Gastroesophageal sphincter (tissue), 4 donors: ENCODE data around the gene SNTG2. TPM values are rescaled to one million over a fixed set of nuclear protein-coding genes. Genes with fewer than 3 reads are reported as not detected.

Source experiments
- ATAC-seq: fragments of 150-250 bp; one replicate; pipeline ENCODE4 v1.9.1; 2016; ENCODE audit warnings: mild to moderate bottlenecking, moderate library complexity
- H3K27ac ChIP-seq, 4 donors: fragments of 200-600 bp; sonication (generic) in 3 of 4; 1 replicate in 3 of 4; 2 replicates in 1 of 4; pipeline ENCODE4 v1.5.1; 2016 to 2019
- H3K27me3 ChIP-seq: fragments of 200-600 bp; sonication (generic); one replicate; pipeline ENCODE4 v1.5.1; 2019
- H3K36me3 ChIP-seq, 2 donors: fragments of 200-600 bp; sonication (generic); one replicate each; pipeline ENCODE4 v1.5.1; 2019; ENCODE audit warnings: control low read depth in 1 of 2
- H3K4me1 ChIP-seq, 3 donors: fragments of 200-600 bp; sonication (generic); 1 replicate in 2 of 3; 2 replicates in 1 of 3; pipeline ENCODE4 v1.5.1; 2016 to 2019; ENCODE audit warnings: control low read depth in 2 of 3
- H3K4me3 ChIP-seq, 2 donors: fragments of 200-600 bp; sonication (generic); one replicate each; pipeline ENCODE4 v1.5.1; 2019; ENCODE audit warnings: mild to moderate bottlenecking in 1 of 2, moderate library complexity in 1 of 2
- H3K9me3 ChIP-seq, 3 donors: fragments of 200-600 bp; sonication (generic); one replicate each; pipeline ENCODE4 v1.5.1; 2017 to 2019; ENCODE audit warnings: control low read depth in 2 of 3
- EP300 ChIP-seq: sonication (generic); formaldehyde crosslinking; IDR thresholded peaks from one replicate; pipeline ENCODE4 v1.6.1; 2017; ENCODE audit warnings: antibody characterized with exemption, mild to moderate bottlenecking
- POLR2A ChIP-seq, 2 donors: fragments of 450-650 bp; IDR thresholded peaks; one replicate each; pipeline ENCODE4 v1.6.1; 2017; ENCODE audit warnings: antibody characterized with exemption in 2 of 2, mild to moderate bottlenecking in 2 of 2, moderate library complexity in 1 of 2
- POLR2AphosphoS5 ChIP-seq: sonication (generic); formaldehyde crosslinking; IDR thresholded peaks from one replicate; pipeline ENCODE4 v1.6.1; 2017; ENCODE audit warnings: antibody characterized with exemption
- WGBS, 2 donors: methylation state at CpG; one replicate each; pipeline ENCODE4 v1.1.5; 2018; ENCODE audit warnings: low coverage in 1 of 2; 5-methylcytosine and 5-hydroxymethylcytosine counted together
- total RNA-seq, 4 donors: library from RNA; depleted of rRNA; stranded (reverse); fragments of >200 nt; gene quantifications; one replicate each; pipeline ENCODE4 v1.1.0, GENCODE V29; 2016
- TF ChIP-seq, protein P1 (sequence below), 4 experiments: fragments of 200-600 bp in 2 of 4; fragments of 450-650 bp in 2 of 4; sonication (generic) in 1 of 4; IDR thresholded peaks; one replicate each; pipeline ENCODE4 v1.5.1; 2017 to 2019; ENCODE audit warnings: antibody characterized with exemption in 4 of 4, mild to moderate bottlenecking in 2 of 4, moderate library complexity in 2 of 4

SNTG2 gene
- total RNA-seq, result 1 to 10 TPM; 1.5 to 7.9 (median 4.3) TPM

DNA sequence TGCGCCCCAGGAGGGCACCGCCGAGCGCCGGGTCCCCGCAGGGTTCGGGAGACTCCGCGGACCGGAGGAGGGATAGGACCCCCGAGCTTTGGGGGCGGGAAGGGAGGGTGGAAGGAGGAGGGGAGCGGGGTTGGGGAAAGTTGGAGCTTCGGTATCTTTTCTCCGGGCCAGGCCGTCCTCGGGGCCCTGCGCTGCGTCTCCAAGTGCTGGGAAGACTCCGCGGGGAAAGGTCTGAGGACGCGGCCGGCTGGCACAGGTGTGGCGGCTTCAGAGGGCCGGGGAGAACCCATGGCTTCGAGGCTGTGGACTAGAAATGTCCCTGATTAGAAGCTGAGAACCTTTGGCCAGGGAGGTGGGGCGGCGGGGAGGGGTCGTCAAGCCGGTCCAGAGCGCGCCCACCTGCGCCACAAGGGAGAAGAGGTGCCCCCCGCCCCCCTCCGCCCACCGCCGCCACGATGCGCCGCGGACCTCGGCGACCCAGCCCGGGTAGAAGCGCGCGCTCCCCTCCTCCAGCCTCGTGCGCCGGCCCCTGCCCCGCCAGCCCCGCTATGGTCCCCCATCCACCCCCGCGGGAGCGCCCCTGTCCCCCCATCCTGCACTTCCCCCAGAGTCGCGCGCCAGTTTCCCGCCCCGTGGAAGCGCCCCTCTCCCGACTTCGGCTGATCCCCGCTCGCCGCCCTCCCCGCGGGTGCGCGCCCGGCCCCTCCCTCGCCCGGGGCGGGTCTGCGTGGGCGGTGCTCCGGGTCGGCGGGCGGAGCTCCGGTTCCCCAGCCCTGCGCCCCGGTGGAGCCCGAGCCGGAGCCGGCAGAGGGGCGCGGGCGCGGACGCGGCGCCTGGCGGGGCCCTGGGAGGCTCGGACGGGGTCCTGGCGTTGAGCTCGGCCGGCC, at the start of gene SNTG2:
Gene SNTG2 (plus strand): TSS at position 770 of the 887 bp plus-strand sequence. CDS start 148 bp downstream, outside the sequence.
- Histone ChIP-seq H3K27ac (peak within 1 kb of the TSS in 3 of 4 donors; percentile 19 to 65 (median 47)), H3K4me3 (peak within 1 kb of the TSS; percentile 27 to 61), H3K36me3 (no peaks in the 10 kb centered on the region), H3K9me3 (no peaks in the 10 kb centered on the region), H3K27me3 (peaks cover 87% of the 10 kb centered on the region), H3K4me1 (peaks cover 0 to 24% (median 9%) of the 10 kb centered on the region in 3 donors)
- peak; percentile 72 for ATAC-seq
- TF ChIP-seq POLR2AphosphoS5 (no peak), EP300 (no peak), POLR2A (IDR thresholded peaks at IDR 0.05) (no peak)
- TF ChIP-seq, protein P1, sequence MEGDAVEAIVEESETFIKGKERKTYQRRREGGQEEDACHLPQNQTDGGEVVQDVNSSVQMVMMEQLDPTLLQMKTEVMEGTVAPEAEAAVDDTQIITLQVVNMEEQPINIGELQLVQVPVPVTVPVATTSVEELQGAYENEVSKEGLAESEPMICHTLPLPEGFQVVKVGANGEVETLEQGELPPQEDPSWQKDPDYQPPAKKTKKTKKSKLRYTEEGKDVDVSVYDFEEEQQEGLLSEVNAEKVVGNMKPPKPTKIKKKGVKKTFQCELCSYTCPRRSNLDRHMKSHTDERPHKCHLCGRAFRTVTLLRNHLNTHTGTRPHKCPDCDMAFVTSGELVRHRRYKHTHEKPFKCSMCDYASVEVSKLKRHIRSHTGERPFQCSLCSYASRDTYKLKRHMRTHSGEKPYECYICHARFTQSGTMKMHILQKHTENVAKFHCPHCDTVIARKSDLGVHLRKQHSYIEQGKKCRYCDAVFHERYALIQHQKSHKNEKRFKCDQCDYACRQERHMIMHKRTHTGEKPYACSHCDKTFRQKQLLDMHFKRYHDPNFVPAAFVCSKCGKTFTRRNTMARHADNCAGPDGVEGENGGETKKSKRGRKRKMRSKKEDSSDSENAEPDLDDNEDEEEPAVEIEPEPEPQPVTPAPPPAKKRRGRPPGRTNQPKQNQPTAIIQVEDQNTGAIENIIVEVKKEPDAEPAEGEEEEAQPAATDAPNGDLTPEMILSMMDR (IDR thresholded peaks at IDR 0.05), result no peak
- 0% methylated on average over 18 of the region's 100 CpGs; no CpG with 5 or more reads in 1 of the 2 donors for WGBS, 2 donors

DNA sequence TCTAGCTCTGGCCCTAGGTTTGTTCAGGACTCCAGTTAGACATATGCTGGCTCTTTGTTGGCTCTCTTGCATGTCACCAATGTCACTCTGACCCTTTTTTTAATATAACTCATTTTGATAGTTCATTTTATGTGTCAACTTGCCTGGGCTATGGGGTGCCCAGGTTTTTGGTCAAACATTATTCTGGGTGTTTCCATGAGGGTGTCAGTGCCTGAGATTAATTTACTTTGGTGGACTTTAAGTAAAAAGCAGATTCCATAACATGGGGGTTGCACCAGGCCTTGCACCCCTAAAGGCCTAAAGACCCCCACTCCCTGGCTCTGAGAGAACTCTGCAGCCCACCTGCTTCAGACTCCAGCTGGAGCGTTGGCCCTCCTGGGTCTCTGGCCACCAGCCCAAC, 48.1 kb upstream of the SNTG2 start:
- TF ChIP-seq, protein P1 (IDR thresholded peaks at IDR 0.05), result no peak
- TF ChIP-seq POLR2AphosphoS5 (no peak), EP300 (no peak), POLR2A (IDR thresholded peaks at IDR 0.05) (no peak)
- no peaks in the 10 kb centered on the region for H3K36me3 ChIP-seq
- ATAC-seq, result no peak
- H3K27ac ChIP-seq, result no peak overlapping the region
- peaks cover 0 to 22% (median 0%) of the 10 kb centered on the region in 3 donors for H3K9me3 ChIP-seq
- H3K4me3 ChIP-seq, result no peak overlapping the region
- peaks cover 20% of the 10 kb centered on the region for H3K27me3 ChIP-seq
- H3K4me1 ChIP-seq, result no peaks in the 10 kb centered on the region
- 17 to 40% methylated on average over 1 of the region's 1 CpG for WGBS, 2 donors

GRCh38 chr2:903223-903900, 47.3 kb upstream of the SNTG2 start:
- no peaks in the 10 kb centered on the region for H3K4me1 ChIP-seq
- no peak for ATAC-seq
- no peak for TF ChIP-seq POLR2A (IDR thresholded peaks at IDR 0.05)
- no peak for TF ChIP-seq EP300
- no peak for TF ChIP-seq POLR2AphosphoS5
- TF ChIP-seq, protein P1 (IDR thresholded peaks at IDR 0.05), result no peak
- H3K27ac ChIP-seq, result no peak overlapping the region
- no peak overlapping the region for H3K4me3 ChIP-seq
- 22 to 33% methylated on average over 6 to 8 of the region's 8 CpGs for WGBS, 2 donors
- H3K9me3 ChIP-seq, result peaks cover 0 to 15% (median 0%) of the 10 kb centered on the region in 3 donors
- no peaks in the 10 kb centered on the region for H3K36me3 ChIP-seq
- H3K27me3 ChIP-seq, result peaks cover 20% of the 10 kb centered on the region

DNA sequence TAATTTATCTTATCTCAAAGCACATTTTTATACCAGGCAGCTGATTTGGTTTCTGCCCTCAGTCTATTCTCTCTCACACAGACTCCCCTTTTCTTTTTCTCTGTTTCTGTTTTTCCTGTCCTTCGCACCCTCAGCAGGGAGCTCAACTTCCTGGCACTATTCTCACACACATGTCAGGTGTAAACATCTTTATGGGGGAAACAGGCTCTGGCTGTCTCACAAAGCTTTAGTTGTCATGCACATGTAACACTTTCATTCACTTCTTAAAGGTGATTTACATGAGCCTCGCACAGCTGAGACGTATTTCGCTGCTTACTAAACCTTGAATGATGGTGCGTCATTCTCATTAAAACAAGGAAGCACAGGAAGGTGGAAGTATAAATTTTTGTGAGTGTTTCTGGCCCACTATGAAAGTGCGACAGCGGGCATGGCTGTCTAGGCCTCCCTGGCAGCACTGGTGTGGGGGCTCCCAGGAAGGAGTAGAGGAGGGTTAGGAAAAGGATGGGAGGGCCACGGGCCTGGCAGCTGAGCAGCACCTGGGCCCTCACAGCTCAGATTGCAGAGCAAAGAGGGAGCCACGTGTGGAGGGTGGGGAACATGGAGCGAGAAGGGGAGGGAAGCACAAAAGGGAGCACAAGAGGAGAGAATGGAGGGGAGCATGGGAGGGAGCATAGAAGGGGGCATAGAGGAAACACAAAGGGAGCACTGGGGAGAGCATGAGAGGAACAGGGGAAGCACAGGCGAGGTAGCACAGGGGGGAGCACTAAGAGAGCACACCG, 46.2 kb upstream of the SNTG2 start:
- Histone ChIP-seq H3K9me3 (peaks cover 0 to 13% (median 0%) of the 10 kb centered on the region in 3 donors), H3K27ac (no peak overlapping the region), H3K27me3 (peaks cover 20% of the 10 kb centered on the region), H3K4me1 (no peaks in the 10 kb centered on the region), H3K36me3 (no peaks in the 10 kb centered on the region), H3K4me3 (no peak overlapping the region)
- ATAC-seq, result no peak
- 51 to 86% methylated on average over 2 to 10 of the region's 12 CpGs for WGBS, 2 donors
- TF ChIP-seq EP300, result no peak
- TF ChIP-seq, protein P1 (IDR thresholded peaks at IDR 0.05), result no peak
- no peak for TF ChIP-seq POLR2AphosphoS5
- no peak for TF ChIP-seq POLR2A (IDR thresholded peaks at IDR 0.05)
